Adrenal gland (tissue), 5 donors: ENCODE data around the gene BCDIN3D.

Source experiments
- POLR2A ChIP-seq, 2 donors: fragments of 450-650 bp; IDR thresholded peaks; one replicate each; pipeline ENCODE4 v1.6.1; 2017; ENCODE audit warnings: antibody characterized with exemption in 2 of 2, mild to moderate bottlenecking in 2 of 2, moderate library complexity in 1 of 2
- TF ChIP-seq, protein P1 (sequence below), 6 experiments: fragments of 450-650 bp in 4 of 6; fragments of 200-600 bp in 2 of 6; sonication (generic) in 1 of 6; IDR thresholded peaks; 1 replicate in 5 of 6; 2 replicates in 1 of 6; pipeline versions ENCODE4 v1.5.1 to v1.8.0; 2016 to 2021; ENCODE audit warnings: antibody characterized with exemption in 6 of 6, mild to moderate bottlenecking in 2 of 6, moderate library complexity in 1 of 6
- donor health status: DM: no; HTN: no; CAD: no.

DNA sequence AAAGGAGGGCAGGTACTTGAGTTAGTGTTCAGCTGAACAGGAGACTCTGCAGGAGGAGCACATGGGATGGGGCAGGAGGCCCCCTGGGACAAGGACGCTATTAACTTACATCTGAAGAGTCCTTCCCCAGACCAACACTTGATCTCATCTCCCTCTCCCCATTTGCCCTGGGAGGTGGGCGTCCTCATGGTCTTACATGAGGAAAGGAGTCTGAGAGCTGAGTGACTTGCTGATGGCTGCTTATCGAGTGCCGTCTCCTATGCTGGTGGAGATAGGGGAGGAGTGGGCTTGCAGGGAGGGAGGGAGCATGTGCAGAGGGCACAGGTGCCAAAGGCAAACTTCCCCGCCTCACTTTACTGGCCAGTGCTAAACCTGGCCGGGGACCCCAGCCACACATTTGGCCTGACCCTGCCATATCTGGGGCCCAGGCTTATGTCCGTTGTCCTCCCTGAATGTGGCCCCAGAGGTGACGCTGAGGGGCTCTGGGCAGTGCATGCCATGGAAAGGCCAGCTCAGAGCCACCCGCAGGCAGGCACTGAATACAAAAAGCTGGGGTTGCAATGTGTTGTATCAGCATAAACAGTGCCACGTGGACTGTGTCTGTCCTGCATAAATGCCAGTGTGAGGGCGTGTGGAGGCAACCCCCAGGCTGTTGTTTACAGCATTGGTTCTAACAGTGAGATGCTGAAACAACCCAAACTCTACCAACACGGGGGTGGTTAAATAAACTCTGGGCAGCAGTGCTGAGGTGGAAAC, 31.4 kb upstream of the BCDIN3D start:
- TF ChIP-seq POLR2A (IDR thresholded peaks at IDR 0.05), result no peak
- TF ChIP-seq, protein P1, sequence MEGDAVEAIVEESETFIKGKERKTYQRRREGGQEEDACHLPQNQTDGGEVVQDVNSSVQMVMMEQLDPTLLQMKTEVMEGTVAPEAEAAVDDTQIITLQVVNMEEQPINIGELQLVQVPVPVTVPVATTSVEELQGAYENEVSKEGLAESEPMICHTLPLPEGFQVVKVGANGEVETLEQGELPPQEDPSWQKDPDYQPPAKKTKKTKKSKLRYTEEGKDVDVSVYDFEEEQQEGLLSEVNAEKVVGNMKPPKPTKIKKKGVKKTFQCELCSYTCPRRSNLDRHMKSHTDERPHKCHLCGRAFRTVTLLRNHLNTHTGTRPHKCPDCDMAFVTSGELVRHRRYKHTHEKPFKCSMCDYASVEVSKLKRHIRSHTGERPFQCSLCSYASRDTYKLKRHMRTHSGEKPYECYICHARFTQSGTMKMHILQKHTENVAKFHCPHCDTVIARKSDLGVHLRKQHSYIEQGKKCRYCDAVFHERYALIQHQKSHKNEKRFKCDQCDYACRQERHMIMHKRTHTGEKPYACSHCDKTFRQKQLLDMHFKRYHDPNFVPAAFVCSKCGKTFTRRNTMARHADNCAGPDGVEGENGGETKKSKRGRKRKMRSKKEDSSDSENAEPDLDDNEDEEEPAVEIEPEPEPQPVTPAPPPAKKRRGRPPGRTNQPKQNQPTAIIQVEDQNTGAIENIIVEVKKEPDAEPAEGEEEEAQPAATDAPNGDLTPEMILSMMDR (IDR thresholded peaks at IDR 0.05), result no peak
